Lower leg skin (tissue), 4 donors: Measurements from ENCODE around the gene CEP128. TPM values are rescaled to one million over a fixed set of nuclear protein-coding genes. Genes with fewer than 3 reads are reported as not detected.
"Not testable (repeated sequence)": the region's sequence is repeated elsewhere in the genome, so short reads cannot be mapped to it uniquely, and the experiment has no call there.

Experiments used
- DNase-seq, 2 donors: peaks; one replicate each; pipeline ENCODE4 v3.0.0-alpha.2; 2019; ENCODE audit warnings: low spot score in 2 of 2
- H3K4me3 ChIP-seq: fragments of 200-600 bp; sonication (generic); 2 replicates; pipeline ENCODE4 v1.5.1; 2017; ENCODE audit warnings: mild to moderate bottlenecking, low read depth; ENCODE audit not compliant: poor library complexity, severe bottlenecking
- POLR2A ChIP-seq, 2 donors: fragments of 450-650 bp; IDR thresholded peaks; one replicate each; pipeline ENCODE4 v1.6.1; 2016 to 2017; ENCODE audit warnings: antibody characterized with exemption in 2 of 2, mild to moderate bottlenecking in 1 of 2, moderate library complexity in 1 of 2
- WGBS, 2 donors: methylation state at CpG; one replicate each; pipeline ENCODE4 v1.1.5; 2018; 5-methylcytosine and 5-hydroxymethylcytosine counted together
- intact Hi-C: fragments of 100-400 bp; cut with DNase I; formaldehyde crosslinking; loops from one replicate; pipeline ENCODE4 v1.15.0; 2023; ENCODE audit warnings: low total_unique reads
- total RNA-seq, 4 donors: library from RNA; depleted of rRNA; stranded (reverse); fragments of >200 nt; gene quantifications; one replicate each; pipeline ENCODE4 v1.1.0, GENCODE V29; 2016
- TF ChIP-seq, protein P1 (sequence below), 3 donors: fragments of 450-650 bp; IDR thresholded peaks; one replicate each; pipeline ENCODE4 v1.5.1; 2016; ENCODE audit warnings: antibody characterized with exemption in 3 of 3, mild to moderate bottlenecking in 3 of 3, moderate library complexity in 2 of 3

Gene CEP128
- total RNA-seq, 4 donors from 2014 or later: 5.9 to 10.5 (median 9.0) TPM

DNA sequence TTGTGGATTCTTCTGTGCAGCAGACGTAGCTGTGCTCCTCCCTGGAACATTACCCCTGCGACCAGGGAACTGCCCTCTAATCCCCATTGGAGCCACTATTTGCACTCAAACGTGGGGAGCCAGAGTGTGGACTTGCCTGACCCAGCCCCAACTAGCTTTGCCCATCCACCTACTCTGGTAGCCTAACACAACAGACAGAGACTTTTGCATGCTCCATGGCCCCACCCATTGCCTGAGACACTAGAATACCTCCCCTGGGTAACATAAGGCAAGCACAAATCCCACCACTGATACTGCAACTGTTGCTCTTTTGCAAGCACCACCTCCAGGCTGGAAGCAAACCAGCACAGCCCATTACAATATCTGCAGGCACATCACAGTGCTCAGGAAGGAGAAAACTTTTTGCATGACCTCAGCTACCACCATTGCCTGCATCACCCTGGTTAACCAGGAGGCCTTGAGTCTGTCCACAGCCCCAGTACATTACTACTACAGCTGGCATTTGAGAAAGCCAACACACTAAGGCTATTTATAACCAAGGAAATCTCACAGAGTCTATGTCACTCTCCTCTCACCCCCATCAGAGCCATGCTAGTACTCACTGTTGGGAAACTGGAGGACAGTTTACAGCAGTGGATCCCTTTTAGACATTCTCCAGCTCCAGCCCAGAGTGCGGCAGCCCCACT, 15.0 kb downstream of the CEP128 start:
- WGBS, 2 donors: 90 to 93% methylated on average over 2 to 4 of the region's 4 CpGs
- TF ChIP-seq, protein P1, sequence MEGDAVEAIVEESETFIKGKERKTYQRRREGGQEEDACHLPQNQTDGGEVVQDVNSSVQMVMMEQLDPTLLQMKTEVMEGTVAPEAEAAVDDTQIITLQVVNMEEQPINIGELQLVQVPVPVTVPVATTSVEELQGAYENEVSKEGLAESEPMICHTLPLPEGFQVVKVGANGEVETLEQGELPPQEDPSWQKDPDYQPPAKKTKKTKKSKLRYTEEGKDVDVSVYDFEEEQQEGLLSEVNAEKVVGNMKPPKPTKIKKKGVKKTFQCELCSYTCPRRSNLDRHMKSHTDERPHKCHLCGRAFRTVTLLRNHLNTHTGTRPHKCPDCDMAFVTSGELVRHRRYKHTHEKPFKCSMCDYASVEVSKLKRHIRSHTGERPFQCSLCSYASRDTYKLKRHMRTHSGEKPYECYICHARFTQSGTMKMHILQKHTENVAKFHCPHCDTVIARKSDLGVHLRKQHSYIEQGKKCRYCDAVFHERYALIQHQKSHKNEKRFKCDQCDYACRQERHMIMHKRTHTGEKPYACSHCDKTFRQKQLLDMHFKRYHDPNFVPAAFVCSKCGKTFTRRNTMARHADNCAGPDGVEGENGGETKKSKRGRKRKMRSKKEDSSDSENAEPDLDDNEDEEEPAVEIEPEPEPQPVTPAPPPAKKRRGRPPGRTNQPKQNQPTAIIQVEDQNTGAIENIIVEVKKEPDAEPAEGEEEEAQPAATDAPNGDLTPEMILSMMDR (IDR thresholded peaks at IDR 0.05): no peak
- no peak for TF ChIP-seq POLR2A (IDR thresholded peaks at IDR 0.05)
- DNase-seq: no peak
- no peak overlapping the region for H3K4me3 ChIP-seq
- intact Hi-C loops: no loop called here

DNA sequence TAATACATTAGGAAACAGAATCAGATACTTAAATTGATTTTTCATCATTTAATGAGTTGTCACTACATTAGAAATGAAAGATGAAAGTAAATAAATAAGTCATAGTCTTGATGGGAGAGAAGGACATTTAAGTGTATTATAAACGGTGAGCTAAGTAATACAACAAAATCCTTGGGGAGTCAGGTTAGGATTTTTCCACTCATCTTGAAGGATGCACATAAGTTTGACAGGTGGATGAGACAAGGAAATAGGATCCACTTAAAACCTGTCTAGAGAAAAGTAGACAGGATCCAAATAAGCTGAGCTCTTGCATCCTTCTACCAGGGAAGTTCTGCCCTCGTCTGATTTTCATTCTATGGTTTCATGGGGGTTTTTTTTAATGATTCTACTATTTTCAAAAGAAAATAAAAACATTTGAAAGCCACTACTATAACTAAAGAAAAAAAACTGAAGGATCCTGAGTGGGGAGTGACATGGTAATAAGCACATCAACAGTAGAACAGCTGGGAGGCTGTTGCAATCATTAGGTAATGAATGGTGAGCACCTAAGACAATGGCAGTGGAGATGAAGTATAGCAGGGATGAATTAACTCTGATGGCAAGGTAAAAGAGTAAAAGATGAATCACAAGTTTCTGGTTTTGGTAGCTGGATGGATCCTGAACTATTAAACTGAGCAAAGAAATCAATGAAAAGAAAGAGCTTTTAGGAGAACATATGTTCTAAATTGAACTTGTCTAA, 17.0 kb downstream of the CEP128 start:
- intact Hi-C loops: no loop called here
- DNase-seq: no peak
- TF ChIP-seq, protein P1 (IDR thresholded peaks at IDR 0.05): no peak
- no peak for TF ChIP-seq POLR2A (IDR thresholded peaks at IDR 0.05)
- no peak overlapping the region for H3K4me3 ChIP-seq
- 87 to 93% methylated on average over 2 of the region's 2 CpGs for WGBS, 2 donors

DNA sequence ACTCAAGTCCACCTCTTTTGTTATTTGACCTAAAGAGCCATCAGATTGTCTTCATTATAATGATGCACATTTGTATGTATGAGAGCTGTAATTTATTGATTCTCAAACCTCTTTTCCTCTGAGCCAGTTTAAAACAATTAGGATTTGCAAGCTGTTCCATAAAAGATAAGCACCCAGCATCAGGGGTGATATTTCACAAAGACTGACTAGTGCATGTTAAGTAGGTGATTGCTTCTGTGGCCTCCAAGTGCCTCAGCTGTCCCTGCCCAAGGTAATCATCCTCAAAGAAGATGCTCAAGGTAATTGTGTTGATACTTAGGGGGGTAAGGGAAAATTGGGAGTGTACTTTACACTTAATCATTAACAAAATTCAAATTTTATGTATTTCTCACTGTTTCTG, 18.2 kb downstream of the CEP128 start:
- TF ChIP-seq, protein P1 (IDR thresholded peaks at IDR 0.05): no peak
- no peak for TF ChIP-seq POLR2A (IDR thresholded peaks at IDR 0.05)
- no peak for DNase-seq
- intact Hi-C loops: no loop called here
- no peak overlapping the region for H3K4me3 ChIP-seq

DNA sequence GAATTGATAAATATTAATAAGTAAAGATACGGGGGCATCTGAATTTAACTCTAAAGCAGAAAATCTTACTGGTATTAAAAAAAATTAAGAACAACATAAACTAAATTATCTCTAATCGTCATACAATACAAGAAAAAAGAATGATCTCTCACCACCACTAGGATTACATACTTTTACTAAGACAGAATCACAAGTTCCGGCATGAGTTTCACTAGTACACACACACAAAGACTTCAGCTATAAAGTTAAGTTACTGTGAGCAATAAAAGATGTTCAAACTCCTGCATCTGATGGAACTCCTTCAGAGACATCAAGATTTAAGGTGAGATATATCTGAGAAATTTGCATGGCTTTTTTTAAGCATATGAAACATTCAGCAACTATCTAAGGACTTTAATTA, 21.9 kb downstream of the CEP128 start:
- H3K4me3 ChIP-seq: no peak overlapping the region
- no peak for TF ChIP-seq POLR2A (IDR thresholded peaks at IDR 0.05)
- TF ChIP-seq, protein P1 (IDR thresholded peaks at IDR 0.05): no peak
- intact Hi-C loops: no loop called here
- WGBS, 2 donors: 81 to 91% methylated on average over 3 of the region's 3 CpGs
- DNase-seq: no peak

DNA sequence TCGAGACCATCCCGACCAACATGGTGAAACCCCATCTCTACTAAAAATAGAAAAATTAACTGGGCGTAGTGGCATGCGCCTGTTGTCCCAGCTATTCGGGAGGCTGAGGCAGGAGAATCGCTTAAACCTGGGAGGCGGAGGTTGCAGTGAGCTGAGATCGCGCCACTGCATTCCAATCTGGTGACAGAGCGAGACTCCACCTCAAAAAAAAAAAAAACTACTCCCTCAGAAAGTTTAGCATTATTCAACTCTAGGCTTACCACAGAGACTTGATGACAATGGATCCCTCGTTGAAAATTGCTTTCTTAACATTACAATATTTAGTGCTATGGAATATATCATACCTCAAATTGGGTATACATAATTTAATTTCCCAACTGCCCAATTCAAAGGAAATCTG, 29.5 kb downstream of the CEP128 start:
- 95 to 96% methylated on average over 11 of the region's 11 CpGs for WGBS, 2 donors
- intact Hi-C loops, H3K4me3 ChIP-seq, DNase-seq: not testable (repeated sequence)

DNA sequence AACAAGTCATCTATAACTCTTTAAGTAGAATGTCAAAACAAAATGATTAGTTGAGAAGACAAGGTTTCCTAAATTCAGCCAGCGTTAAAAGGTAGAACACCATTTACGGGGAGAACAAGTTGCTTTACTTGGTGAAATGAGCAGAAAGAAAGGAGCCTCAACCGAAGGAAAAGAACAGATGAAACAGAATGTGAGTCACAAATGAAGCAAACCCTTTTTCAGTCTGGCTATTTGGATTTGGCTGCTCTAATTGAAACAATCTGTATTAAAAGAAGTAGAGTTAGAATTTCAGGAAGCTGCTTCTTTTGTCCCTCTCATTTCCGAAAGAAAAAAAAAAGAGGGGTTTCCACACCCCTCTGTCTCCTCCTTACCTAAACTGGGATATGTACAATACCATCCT, 34.6 kb downstream of the CEP128 start:
- 79 to 80% methylated on average over 4 of the region's 4 CpGs for WGBS, 2 donors
- no peak for DNase-seq
- intact Hi-C loops: no loop called here
- TF ChIP-seq, protein P1 (IDR thresholded peaks at IDR 0.05): no peak
- no peak for TF ChIP-seq POLR2A (IDR thresholded peaks at IDR 0.05)
- no peak overlapping the region for H3K4me3 ChIP-seq
